GM19351 (cell line): Measurements from ENCODE around the gene HDAC9.

ENCODE experiments used
- ATAC-seq: cut with Tn5 transposase; IDR thresholded peaks from one replicate; pipeline ENCODE4 v1.9.1; 2021; ENCODE audit warnings: mild to moderate bottlenecking, moderate library complexity; ENCODE audit not compliant: unreplicated experiment

HDAC9 gene

DNA sequence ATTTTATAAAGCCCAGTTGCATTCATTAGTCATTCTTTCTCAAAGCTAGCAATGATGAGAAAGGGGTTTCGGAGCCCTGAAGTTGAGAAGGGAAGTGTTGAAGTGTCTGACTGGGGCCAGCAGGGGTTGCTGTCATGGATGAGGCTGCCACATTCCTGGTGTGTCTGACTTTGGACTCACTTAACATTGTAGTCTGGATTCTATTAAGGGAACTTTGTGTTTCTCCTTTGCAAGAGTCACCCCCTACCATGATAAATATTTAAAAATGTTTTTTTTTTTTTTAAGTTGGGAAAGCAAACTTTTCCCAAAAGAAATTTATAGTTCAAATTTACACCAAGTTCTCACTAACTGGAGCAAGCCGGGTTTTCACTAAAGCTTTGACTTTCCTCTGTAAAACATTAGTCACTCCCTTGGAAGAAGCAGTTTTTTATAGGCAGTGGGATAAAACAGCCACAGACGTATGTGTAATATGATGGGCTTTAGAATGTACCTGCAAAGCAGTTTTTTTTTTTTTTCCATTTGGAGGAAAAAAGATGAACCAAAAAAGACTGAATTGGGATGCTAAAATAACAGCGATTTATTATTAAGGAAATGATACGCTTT is 378.3 kb downstream of the HDAC9 start:
- ATAC-seq: no peak

DNA sequence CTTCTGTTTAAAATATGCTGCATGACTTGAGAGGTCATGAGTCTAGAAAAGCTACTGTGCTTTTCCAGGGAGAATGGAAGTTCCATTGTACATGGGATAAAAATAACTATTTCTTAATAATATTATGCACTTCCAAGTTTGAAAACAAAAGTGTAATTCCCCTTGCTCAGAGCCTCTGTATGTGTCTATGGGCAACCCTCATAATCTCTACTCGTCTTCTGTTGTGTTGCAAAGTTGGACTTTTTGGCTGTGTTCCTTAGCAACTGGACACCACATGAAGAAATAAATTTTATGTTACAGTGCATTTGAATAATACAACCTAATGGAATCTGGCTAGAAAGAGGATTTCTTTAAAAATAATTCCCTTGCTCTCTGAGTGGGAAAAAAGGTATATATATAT is 379.3 kb downstream of the HDAC9 start:
- no peak for ATAC-seq

DNA sequence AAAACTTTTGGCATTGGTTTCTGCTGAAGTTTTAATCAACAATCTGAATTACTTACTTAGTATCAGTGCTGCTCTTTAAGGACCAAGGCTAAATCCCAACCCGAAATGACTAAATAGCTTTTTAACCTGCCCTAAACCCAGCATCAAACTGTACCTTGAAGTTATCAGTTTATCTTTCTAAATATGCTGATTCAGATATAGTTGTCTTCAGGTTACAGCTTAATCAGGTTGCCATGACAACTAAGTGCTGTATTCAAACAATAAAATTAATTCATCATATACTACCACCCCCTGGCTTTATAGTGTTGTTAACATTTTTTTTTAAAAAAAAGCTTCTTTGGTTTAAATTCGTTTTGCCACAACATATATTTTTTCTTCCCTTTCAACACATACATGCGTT is 382.3 kb downstream of the HDAC9 start:
- no peak for ATAC-seq

DNA sequence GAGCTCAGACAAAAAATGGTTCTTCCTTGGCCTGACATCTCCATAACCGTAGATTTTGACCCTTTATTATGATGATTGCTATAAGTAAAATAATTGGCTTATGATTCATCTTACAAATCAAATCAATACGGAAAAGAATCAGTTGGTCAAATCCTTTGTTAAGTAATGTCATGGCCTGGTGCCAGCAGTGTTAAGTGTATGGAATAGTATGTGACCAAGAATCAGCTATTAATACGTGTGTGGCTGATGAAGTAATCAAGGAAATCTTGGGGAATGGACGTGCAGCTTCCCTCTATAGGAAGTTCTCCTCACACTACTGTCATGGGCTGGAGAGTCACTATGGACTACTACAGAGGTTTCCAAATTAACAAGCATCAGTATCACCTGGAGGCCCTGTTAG is 391.3 kb downstream of the HDAC9 start:
- ATAC-seq: no peak

DNA sequence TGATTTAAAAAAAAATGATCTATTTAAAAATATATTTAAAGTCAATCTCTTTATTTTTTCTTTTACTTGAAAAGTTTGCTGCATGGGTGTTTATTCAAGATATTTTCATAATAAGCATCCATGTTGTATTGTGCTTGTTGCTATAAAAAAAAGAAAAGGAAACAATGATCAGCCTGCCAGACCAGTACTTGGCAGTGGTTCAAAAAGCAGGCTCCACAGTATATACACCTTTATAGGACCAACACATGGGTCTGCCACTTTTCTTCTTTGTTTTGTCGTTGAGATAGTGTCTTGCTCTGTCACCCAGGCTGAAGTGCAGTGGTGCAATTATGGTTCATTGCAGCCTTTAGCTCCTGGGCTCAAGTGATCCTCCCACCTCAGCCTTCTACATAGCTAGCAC is 393.9 kb downstream of the HDAC9 start:
- ATAC-seq: no peak

DNA sequence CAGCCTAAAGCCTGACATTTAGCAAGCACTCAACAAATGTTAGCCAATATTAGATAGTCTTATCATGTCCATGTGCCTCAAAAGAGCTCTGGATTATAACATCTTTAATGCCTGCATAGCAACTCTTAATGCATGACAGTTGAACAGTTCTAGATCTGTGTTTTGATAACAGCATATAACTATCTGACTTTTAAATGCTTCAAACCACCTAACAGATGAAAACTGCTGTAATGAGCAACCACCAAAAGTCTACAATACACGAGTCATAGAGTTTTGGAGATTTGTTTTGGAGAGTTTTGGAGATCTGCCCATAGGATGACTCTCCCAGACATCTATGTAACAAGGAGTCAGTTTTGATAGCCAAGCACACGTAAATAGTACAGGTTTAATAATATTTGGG is 394.6 kb downstream of the HDAC9 start:
- ATAC-seq: no peak

DNA sequence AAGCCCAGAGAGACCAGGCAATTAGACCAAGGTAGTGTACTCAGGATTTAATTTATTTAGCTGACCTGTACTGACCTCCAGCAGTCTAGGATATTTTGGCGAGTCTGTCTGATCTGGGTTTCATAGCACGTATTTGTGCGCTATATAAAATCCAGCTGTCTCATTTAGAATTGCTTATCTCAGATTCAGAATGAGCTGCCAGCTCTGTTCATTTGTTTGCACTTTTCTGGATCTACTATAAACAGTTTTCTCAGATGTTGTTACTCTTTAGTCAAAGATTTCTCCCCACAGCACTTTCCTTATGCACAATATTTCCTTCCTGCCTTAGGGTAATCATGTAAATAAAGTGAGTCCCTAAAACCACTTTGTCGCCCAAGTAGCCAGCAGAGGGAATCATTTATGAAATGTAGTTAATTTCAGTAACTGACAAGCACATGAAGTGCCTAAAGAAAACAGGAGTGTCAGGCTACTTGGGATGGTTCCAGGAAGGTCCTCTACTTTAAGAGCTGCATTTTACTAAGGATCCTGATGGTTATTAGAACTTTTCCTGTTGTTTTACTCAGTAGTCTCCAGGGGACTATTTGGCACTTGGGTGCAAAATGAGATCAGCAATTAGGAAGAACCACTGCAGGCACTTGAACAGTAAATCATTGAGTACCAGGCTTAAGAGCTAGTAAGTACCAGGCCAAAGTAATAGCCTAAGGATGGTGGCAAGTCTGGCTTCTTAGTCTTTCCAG is 395.5 kb downstream of the HDAC9 start:
- ATAC-seq: no peak

DNA sequence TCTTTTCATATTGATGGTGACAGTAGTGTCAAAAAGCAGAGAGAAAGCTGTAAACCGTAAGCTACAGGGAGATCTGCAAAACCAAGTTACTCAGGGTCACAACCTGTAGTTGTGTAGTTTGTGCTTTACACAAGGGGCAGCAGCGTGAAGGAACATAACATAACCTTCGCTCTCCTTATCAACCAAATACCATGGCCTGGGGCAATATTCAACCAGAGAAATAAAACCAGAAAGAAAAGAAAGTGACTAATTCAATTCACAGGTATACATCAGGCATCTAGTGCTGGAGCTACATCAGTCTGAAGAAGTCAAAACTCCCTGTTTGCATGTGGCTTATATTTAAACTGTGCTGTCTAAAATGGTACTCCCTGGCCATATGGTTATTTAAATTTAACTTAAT is 397.6 kb downstream of the HDAC9 start:
- ATAC-seq: no peak

DNA sequence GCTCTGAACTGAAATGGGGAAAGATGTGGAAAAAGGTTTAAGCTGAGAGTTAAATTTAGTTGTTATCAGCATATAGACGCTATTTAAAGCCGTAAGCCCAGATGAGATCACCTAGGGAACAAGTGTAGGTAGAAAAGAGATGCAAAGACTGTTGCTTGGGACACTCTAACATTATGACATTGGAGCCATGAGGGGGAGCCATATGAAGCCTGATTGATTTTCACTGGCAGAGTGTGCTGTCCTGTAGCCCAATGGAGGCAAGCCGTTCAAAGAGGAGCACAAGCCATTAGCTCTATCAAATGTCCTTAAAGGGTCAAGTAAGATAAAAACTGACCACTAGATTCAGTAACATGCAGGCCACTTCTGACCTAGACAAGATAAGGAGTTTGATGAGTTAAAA is 398.6 kb downstream of the HDAC9 start:
- no peak for ATAC-seq

DNA sequence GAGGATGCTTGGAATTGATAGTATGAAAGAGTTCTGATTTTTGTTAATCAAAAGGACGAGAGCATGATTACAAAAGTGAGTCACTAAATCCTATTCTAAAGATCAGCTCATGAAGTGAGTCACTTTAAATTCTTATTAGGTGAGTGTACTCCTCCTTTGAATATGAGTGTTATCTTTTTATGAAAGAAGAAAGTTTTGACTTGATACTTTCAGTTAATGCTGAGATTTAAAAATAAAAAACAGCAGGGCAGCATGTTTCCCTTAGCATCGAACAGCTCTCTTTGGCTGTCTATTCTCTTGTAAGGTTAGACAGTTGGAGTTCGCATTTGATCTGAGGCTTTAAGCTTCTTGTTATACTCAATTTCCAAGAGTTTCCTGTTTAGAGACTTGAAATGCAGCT is 399.9 kb downstream of the HDAC9 start:
- ATAC-seq: no peak

DNA sequence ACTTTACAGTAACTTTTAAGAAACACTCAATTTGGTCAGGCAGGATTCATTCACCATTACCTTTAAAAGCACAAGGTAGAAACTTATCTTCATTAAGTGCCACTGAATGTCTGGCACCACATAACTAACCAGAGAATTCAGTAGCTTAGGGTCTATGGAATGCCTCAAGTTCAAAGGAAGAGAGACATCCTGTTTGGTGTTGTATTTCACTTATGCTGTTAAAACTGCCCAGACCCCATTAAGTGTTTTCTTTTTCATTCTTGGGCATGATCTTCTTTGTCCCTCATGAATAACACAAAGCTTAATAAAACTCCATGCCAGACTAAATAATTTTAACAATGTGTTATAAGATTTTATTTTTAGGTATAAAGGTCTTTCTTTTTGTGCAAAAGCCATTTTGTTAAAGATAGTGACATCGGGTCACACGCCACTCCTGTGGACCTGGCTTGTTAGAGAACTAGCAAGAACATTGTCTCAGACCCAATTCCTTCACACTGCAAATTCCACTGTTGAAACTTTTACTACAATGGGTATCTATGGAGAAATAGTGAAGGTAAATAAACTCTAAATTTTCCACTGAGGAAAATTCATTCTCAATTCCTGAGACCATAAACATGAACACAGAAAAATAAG is 400.9 kb downstream of the HDAC9 start:
- ATAC-seq: no peak

DNA sequence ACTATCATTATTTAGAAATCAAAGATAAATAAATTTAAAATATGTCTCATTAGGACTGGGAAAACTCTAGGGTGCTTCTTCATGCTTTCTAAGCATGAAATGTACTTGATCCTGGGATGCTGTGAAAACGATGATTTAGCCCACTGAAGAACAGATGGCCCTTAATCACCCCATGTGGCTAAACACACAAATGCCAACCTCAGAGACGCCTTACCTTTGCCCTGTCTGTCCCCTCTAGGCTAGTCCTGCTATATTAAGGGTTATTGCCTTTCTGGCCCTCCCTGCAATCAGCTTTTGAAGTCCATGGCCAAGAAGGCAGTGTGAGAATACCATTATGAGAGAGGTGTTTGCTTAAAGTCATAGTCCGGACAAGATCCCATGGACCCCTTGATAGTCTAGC is 404.7 kb downstream of the HDAC9 start:
- no peak for ATAC-seq

DNA sequence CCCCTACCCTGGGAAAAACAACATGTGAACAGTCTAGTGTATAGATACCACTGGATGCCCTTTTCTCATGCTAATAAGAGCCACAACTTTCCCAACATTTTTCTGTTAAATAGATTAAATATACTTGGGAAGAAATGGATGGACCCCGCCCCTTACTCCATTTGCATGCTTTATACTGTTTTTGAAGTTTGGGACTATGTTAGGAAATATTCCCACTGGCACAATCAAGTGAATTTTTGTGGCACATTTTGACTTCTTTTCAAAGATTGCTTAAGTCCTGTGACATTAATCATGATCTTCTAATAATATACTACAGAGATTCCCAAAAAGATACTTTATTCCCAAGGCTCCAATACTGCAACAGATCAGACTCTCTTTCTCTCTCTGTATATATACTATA is 405.3 kb downstream of the HDAC9 start:
- ATAC-seq: no peak

DNA sequence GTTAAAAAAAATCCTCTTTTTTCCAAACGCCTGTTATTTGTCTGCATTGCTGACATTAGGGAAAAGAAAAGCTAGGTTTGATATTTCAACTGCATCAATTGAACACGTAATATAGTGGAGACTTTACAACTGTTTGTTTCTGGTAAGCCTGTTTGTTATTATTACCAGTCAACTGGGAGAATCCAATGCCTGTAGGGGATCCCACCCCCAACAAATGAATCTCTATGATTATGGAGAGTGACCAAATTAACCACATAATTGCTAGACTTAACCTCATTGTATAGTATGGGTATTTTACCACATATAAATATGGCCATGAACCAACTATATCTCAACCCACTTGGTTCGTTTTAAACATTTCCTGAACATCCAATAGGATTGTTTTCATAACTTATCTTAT is 405.8 kb downstream of the HDAC9 start:
- ATAC-seq: no peak

DNA sequence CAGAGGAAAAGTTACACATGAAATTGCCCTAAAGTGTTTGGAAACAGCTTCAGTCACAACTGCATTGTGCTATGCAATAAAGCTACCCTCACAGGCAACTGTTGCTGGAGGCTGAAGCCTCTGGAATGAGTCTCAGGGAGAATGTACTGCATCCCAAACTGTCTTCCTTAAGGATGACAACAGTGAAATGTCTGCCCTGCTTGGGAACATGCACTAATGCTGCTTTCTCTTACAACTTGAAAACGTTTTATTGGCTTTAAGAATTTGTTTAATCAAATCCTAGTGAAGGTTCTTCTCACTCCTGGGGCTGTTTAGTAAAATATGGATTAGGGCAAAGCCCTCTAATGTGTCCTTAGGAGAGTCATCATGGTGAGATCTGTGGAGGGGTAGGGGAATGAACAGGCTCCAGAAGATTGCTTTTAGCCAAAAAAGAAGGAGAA is 406.5 kb downstream of the HDAC9 start:
- no peak for ATAC-seq

DNA sequence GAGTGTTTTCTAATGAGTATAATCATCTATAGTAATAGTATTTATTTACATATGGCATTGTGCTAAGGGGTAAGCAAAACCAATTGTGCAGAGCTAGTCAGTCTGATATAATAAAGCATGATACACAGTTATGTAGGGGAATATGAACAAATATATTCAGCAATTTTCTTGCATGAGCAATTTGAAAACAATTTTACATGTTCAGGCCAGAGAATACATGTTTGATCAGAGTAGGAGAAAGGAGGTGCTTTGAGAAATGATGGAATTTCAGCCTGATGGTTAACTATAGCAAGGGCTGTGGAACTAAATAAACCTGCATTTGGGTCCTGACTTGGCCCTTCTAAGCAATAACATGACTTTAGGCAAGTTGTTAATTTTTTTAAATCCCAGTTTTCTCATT is 407.3 kb downstream of the HDAC9 start:
- ATAC-seq: no peak

DNA sequence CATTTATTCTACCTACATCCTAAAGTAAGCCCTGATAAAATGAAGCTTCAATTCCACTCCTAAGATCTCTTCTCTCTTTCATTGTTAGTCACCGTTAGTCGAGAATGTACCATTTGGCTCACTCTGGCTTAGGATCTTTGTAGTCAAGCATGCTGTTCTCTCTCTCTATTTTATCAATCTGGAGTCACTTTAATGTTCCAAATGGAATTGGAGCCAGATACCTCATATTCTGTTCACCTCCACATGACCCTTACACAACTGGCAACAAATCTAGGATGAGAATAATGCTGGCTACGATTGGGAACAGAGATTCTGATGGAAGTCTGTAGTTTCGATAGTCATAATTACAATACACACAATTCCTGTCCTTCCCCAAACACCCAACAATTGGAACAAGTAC is 408.1 kb downstream of the HDAC9 start:
- no peak for ATAC-seq

DNA sequence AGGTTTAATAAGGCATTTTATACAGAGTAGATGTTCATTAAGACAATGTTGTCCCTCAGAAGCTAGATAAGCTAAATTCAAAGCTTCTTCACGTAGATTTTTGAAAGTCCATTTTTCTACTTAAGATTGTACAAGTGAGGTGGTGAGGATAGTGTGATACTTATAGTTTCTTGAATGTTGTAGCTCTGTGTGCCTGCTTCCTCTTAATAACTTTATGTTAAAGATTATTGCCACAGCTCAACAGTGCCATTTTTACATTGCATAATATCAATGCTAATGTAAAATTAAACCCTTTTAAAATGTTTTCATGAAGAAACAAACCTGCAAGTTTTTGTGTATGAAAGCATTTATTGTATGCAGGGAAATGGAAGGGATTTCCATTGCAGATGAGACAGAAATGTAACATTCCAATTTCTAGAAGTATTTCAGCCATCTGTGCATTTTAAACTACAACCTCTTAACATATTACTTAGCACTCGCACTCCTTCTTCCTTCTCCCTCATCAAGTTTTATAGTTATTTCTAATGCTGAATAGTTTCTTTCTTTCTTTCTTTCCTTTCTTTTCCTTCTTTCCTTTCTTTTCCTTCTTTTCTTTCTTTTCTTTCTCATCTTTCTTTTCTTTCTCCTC is 409.9 kb downstream of the HDAC9 start:
- no peak for ATAC-seq

DNA sequence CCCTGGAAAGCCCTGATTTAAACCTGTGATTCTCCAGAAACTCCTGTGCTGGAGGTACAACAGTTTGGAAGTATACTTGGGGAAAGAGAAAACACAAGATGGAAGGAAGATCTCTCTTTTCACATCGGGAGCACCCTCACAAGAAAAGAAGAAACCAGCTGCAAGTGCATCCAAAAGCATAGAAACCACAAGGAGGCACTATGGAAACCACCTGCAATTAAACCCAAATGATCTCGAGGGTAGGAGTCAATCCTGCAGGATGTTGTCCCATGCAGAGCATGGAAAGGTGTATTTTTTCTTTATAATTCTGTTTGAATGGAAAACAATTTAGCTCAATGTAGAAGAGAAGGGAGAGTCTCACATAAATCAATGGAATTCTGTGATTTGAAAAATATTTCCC is 411.4 kb downstream of the HDAC9 start:
- ATAC-seq: no peak

DNA sequence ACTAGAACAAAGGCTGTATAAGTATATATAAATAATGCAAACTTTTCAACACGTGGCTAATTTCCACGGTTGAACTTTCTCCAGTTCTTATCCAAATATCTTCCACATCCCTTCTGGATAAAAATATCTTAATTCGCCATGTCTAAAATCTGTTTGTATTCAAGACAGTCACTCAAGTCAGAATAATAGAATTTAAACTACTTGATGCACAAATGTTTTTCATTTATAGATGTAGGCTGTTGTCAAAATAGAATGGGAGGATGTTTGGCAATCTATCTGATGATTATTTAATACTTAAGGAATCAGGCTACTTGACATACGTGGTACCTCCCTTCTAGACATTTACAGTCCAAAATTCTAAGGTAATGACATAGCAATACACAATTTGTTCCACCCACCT is 417.6 kb downstream of the HDAC9 start:
- ATAC-seq: no peak

DNA sequence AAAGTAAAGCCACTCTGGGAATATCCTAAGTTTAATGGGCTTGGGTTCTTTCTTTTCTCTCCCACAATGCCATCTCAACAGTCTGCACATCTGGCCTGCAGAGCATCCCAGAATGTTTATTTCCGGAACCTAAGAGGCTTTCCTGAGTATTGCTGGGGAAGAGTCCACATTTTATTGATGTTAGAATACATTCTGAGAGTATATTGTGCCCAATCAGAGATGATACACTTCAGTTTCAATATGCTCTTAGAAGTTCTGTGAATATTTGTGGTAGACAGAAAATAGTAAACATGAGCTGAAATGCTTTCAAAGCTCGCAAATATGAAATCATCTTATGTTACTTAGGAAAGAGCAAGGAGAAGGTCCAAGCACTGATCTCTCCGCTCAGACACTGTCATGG is 421.3 kb downstream of the HDAC9 start:
- ATAC-seq: no peak

DNA sequence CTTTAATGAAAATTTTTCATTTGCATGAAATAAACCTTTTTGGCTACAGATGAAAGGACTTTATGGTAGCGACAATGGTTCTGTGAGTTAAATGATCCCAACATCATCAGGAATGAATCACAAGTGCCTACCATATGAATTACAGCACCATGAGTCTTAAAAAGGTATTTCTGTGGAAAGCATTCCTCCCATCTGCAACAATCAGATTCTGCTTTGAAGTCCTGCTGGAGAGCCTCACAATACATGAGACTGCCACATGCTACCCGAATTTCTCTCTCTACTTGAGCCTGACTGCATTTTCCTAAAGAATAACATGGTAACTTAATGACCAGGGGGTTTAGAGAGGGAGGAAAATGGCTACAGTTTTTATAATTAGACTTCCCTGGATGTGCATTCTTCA is 431.6 kb downstream of the HDAC9 start:
- ATAC-seq: no peak
